ENCODE measurements around the gene ZNF555. TPM values are rescaled to one million over a fixed set of nuclear protein-coding genes. Genes with fewer than 3 reads are reported as not detected.
"Not testable (repeated sequence)": the region's sequence is repeated elsewhere in the genome, so short reads cannot be mapped to it uniquely, and the experiment has no call there.

ZNF555 gene
- total RNA-seq, 2 experiments from 2014 or later: 2.3 to 2.4 TPM

- Mint-ChIP-seq H3K27ac (peak within 1 kb of the TSS; percentile 70), H3K4me3 (peak within 1 kb of the TSS; percentile 98), H3K36me3 (ENCODE audit: low read depth) (peaks cover 6% of the 10 kb centered on the region), H3K9me3 (peaks cover 3% of the 10 kb centered on the region), H3K4me1 (ENCODE audit: low read depth) (peaks cover 18% of the 10 kb centered on the region), H3K27me3 (no peaks in the 10 kb centered on the region)
- Histone ChIP-seq H3K9me3 (ENCODE audit: control insufficient read depth in 1 of 2, insufficient read depth in 1 of 2, low read length in 2 of 2) (peaks cover 8 to 15% of the 10 kb centered on the region in 2 experiments), H3K27me3 (ENCODE audit: control insufficient read depth in 1 of 2, insufficient read depth in 2 of 2, low read length in 2 of 2) (no peaks in the 10 kb centered on the region), H3K36me3 (ENCODE audit: insufficient read depth, low read length) (no peaks in the 10 kb centered on the region), H3K4me3 (ENCODE audit: low read length) (peak within 1 kb of the TSS; percentile 68), H3K4me1 (ENCODE audit: insufficient read depth, low read length) (peaks cover 20% of the 10 kb centered on the region), H3K27ac (ENCODE audit: low read depth in 1 of 2, low read length in 2 of 2) (no peak within 1 kb of the TSS)
- CTCF ChIA-PET: interaction anchor here (0.5 to 1.3 kb wide), 4 partner anchors 13 to 745 kb away, joined by 3 to 4 read pairs (median 4); no protein-coding TSS in a partner anchor
- POLR2A ChIA-PET: interaction anchor here (1.0 to 1.1 kb wide), 9 partner anchors 12 to 862 kb away, joined by 3 to 13 read pairs (median 4); partner anchors contain the start of genes MRPL54, THOP1, TLE5 and ZNF555
- ATAC-seq (ENCODE audit: poor library complexity) (peak; percentile 97), DNase-seq (peak; percentile 93 to 99 (median 97))
- TF ChIP-seq, protein P1, sequence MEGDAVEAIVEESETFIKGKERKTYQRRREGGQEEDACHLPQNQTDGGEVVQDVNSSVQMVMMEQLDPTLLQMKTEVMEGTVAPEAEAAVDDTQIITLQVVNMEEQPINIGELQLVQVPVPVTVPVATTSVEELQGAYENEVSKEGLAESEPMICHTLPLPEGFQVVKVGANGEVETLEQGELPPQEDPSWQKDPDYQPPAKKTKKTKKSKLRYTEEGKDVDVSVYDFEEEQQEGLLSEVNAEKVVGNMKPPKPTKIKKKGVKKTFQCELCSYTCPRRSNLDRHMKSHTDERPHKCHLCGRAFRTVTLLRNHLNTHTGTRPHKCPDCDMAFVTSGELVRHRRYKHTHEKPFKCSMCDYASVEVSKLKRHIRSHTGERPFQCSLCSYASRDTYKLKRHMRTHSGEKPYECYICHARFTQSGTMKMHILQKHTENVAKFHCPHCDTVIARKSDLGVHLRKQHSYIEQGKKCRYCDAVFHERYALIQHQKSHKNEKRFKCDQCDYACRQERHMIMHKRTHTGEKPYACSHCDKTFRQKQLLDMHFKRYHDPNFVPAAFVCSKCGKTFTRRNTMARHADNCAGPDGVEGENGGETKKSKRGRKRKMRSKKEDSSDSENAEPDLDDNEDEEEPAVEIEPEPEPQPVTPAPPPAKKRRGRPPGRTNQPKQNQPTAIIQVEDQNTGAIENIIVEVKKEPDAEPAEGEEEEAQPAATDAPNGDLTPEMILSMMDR (IDR thresholded peaks at IDR 0.05): no peak
- intact Hi-C loops (cut with DNase I, micrococcal nuclease): loop anchor here in 1 of 2 experiments (2.0 to 5.0 kb wide), 2 partner anchors 50 to 58 kb away; partner anchors contain the start of gene ZNF555
These were observed 59.3 kb downstream of the ZNF555 start, which contains the start of gene ZNF57 for GRCh38 chr19:2900296-2901252. Gene ZNF57 (plus strand): TSS chr19:2900928. CDS start chr19:2901046, 118 bp downstream.

DNA sequence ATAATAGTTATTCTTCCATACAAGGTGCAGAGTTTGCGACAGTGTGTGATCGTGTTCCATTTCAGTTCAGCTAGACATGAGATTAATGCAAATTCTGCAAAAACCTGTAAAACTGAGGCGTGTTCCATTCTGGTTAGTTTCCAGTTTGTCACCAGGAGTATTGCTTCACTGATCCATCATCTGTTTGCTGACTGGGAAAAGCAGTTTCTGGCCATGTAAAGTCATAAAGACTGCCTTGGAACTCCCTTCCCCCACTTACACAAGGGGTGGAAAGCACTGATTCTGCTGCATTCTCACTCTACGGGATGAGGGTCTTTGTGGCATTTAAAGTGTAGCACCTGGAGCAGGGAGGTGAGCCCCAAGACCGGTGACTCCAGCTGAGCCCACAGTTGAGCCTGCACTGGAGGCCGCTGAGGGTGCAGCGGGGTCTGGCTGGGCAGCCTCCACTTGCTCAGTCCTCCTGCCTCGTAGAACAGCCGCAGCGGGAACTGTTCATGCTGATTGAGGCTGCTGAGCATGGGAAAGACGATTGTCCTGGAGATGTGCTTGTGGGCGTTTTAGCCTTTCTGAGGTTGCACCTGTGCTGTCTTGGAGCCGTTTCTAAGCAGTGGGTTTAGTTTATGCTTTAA is 61.4 kb downstream of the ZNF555 start:
- Mint-ChIP-seq H3K4me3 (peak overlapping the region; percentile 52), H3K9me3 (peaks cover under 1% of the 10 kb centered on the region), H3K4me1 (ENCODE audit: low read depth) (peaks cover 18% of the 10 kb centered on the region), H3K36me3 (ENCODE audit: low read depth) (peaks cover 6% of the 10 kb centered on the region), H3K27me3 (no peaks in the 10 kb centered on the region), H3K27ac (no peak overlapping the region)
- TF ChIP-seq, protein P1 (IDR thresholded peaks at IDR 0.05): no peak
- no peak overlapping the region for H3K4me3 ChIP-seq (ENCODE audit: low read length)
- H3K4me1 ChIP-seq (ENCODE audit: insufficient read depth, low read length): peaks cover 20% of the 10 kb centered on the region
- DNase-seq: no peak
- CTCF ChIA-PET: no interaction called here
- ATAC-seq (ENCODE audit: poor library complexity): no peak
- H3K27ac ChIP-seq (ENCODE audit: low read depth in 1 of 2, low read length in 2 of 2): no peak overlapping the region
- no peaks in the 10 kb centered on the region for H3K36me3 ChIP-seq (ENCODE audit: insufficient read depth, low read length)
- no peaks in the 10 kb centered on the region for H3K27me3 ChIP-seq (ENCODE audit: control insufficient read depth in 1 of 2, insufficient read depth in 2 of 2, low read length in 2 of 2)
- POLR2A ChIA-PET: no interaction called here
- H3K9me3 ChIP-seq (ENCODE audit: control insufficient read depth in 1 of 2, insufficient read depth in 1 of 2, low read length in 2 of 2): peaks cover 0 to 7% of the 10 kb centered on the region in 2 experiments
- intact Hi-C loops (cut with DNase I, micrococcal nuclease): loop anchor here in 1 of 2 experiments (5.0 kb wide), 1 partner anchor 60 kb away; the partner anchor contains the start of gene ZNF555

GRCh38 chr19:2903326-2903725 is 62.1 kb downstream of the ZNF555 start:
- intact Hi-C loops (cut with DNase I, micrococcal nuclease): loop anchor here in 1 of 2 experiments (5.0 kb wide), 1 partner anchor 61 kb away; the partner anchor contains the start of gene ZNF555
- not testable (repeated sequence) for H3K4me3 Mint-ChIP-seq

More at GRCh38 chr19:2903326-2903725, 62.1 kb downstream of the ZNF555 start:
- CTCF ChIA-PET; H3K27ac Mint-ChIP-seq; ATAC-seq (ENCODE audit: poor library complexity); H3K27me3 ChIP-seq (ENCODE audit: control insufficient read depth in 1 of 2, insufficient read depth in 2 of 2, low read length in 2 of 2); H3K36me3 Mint-ChIP-seq (ENCODE audit: low read depth); H3K27ac ChIP-seq (ENCODE audit: low read depth in 1 of 2, low read length in 2 of 2); H3K9me3 Mint-ChIP-seq; DNase-seq; H3K4me3 ChIP-seq (ENCODE audit: low read length); H3K27me3 Mint-ChIP-seq; H3K9me3 ChIP-seq (ENCODE audit: control insufficient read depth in 1 of 2, insufficient read depth in 1 of 2, low read length in 2 of 2); H3K36me3 ChIP-seq (ENCODE audit: insufficient read depth, low read length); POLR2A ChIA-PET: not testable (repeated sequence)
- H3K4me1 ChIP-seq (ENCODE audit: insufficient read depth, low read length): peaks cover 20% of the 10 kb centered on the region
- H3K4me1 Mint-ChIP-seq (ENCODE audit: low read depth): peaks cover 18% of the 10 kb centered on the region
